ENCODE results near the gene BCAP31. TPM values are rescaled to one million over a fixed set of nuclear protein-coding genes. Genes with fewer than 3 reads are reported as not detected.

Gene BCAP31
- total RNA-seq, 4 donors from 2014 or later = 37.6 to 113 (median 74.4) TPM

DNA sequence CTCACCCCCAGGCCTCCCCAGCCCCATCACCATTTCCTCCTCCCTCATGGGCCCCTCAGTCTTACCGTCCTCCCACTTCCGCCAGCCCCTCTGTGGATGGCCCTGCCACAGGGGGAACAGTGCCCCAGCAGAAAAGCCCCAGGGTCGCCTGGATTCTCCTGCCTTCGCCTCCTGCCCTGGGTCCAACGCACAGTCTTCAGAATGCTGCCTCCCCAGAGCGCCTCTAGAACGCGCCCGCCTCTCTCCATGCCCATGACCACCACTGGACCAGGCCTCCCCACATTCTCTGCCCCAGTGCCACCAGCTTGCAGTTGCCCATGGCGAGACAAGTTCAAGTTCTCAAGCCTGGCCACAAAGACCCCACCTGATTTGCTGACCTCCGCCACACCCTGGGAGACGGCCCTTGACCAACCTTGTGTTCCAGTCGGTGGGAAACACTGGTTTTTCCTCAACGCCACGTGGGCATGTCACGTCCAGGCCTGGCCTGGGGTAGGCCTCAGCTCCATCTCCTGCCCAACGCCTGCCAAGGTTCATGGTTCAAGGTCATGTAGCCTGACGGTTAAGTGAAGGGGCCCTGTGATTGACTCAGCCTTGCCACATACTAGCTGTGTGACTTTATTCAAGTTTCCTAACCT is 39.2 kb upstream of the BCAP31 start:
- no peaks in the 10 kb centered on the region for H3K9me3 ChIP-seq
- H3K4me1 ChIP-seq = no peaks in the 10 kb centered on the region
- 77% methylated on average over 18 of the region's 18 CpGs; no CpG with 5 or more reads in 1 of the 2 donors for WGBS, 2 donors (ENCODE audit: low coverage in 1 of 2)
- H3K27ac ChIP-seq = no peak overlapping the region
- H3K36me3 ChIP-seq = no peaks in the 10 kb centered on the region
- TF ChIP-seq EP300 (IDR thresholded peaks at IDR 0.05; ENCODE audit: low read depth) = no peak
- TF ChIP-seq POLR2AphosphoS5 (IDR thresholded peaks at IDR 0.05) = no peak
- TF ChIP-seq, protein P1, sequence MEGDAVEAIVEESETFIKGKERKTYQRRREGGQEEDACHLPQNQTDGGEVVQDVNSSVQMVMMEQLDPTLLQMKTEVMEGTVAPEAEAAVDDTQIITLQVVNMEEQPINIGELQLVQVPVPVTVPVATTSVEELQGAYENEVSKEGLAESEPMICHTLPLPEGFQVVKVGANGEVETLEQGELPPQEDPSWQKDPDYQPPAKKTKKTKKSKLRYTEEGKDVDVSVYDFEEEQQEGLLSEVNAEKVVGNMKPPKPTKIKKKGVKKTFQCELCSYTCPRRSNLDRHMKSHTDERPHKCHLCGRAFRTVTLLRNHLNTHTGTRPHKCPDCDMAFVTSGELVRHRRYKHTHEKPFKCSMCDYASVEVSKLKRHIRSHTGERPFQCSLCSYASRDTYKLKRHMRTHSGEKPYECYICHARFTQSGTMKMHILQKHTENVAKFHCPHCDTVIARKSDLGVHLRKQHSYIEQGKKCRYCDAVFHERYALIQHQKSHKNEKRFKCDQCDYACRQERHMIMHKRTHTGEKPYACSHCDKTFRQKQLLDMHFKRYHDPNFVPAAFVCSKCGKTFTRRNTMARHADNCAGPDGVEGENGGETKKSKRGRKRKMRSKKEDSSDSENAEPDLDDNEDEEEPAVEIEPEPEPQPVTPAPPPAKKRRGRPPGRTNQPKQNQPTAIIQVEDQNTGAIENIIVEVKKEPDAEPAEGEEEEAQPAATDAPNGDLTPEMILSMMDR (IDR thresholded peaks at IDR 0.05) = no peak
- TF ChIP-seq POLR2A (IDR thresholded peaks at IDR 0.05) = no peak
- no peak for DNase-seq
- intact Hi-C loops (cut with DNase I; ENCODE audit: low total_unique reads) (no loop called here), in situ Hi-C loops (cut with MboI; ENCODE audit: low pct_ligation_motif_present in 1 of 4, low pct_unique_long_range_greater_than_20kb in 1 of 4, low sequenced_read_pairs in 3 of 4) (loop anchor here in 1 of 4 donors (25.0 kb wide), 1 partner anchor 199 kb away; the partner anchor contains the start of genes HCFC1 and TMEM187)
- H3K4me3 ChIP-seq = no peak overlapping the region
- H3K27me3 ChIP-seq = no peaks in the 10 kb centered on the region

DNA sequence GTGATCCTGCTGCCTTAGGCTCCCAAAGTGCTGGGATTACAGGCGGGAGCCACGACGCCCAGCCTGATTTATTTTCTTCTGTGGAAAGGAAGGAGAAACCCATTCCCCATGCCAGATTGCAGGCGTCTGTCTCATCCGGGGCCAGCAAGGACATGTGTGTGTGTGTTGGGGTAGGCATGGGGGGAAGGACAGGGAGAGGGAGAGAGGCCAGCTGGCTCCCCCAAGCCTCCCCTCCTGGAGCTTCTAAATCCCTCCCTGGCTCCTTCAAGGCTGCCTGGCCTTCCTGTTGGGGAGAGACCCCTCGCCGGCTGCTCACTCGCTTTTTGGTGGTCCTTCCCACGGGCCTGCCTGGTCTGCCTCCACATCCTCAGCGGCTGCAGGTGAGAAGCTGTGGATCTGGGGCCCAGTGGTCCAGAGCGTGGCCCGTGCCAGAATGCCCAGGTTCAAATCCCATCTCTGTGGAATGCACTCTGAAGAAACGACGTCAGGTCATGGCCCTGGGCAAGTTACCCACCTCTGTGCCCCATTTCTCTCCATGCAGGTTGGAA is 38.5 kb upstream of the BCAP31 start:
- H3K4me1 ChIP-seq = no peaks in the 10 kb centered on the region
- WGBS, 2 donors (ENCODE audit: low coverage in 1 of 2) = 82% methylated on average over 12 of the region's 14 CpGs; no CpG with 5 or more reads in 1 of the 2 donors
- H3K27ac ChIP-seq = no peak overlapping the region
- TF ChIP-seq POLR2A (IDR thresholded peaks at IDR 0.05) (no peak), POLR2AphosphoS5 (IDR thresholded peaks at IDR 0.05) (no peak), EP300 (IDR thresholded peaks at IDR 0.05; ENCODE audit: low read depth) (no peak)
- TF ChIP-seq, protein P1 (IDR thresholded peaks at IDR 0.05) = no peak
- no peak overlapping the region for H3K4me3 ChIP-seq
- in situ Hi-C loops (cut with MboI; ENCODE audit: low pct_ligation_motif_present in 1 of 4, low pct_unique_long_range_greater_than_20kb in 1 of 4, low sequenced_read_pairs in 3 of 4) (loop anchor here in 1 of 4 donors (25.0 kb wide), 1 partner anchor 200 kb away; the partner anchor contains the start of genes HCFC1 and TMEM187), intact Hi-C loops (cut with DNase I; ENCODE audit: low total_unique reads) (no loop called here)
- no peaks in the 10 kb centered on the region for H3K27me3 ChIP-seq
- H3K9me3 ChIP-seq = no peaks in the 10 kb centered on the region
- DNase-seq = no peak
- no peaks in the 10 kb centered on the region for H3K36me3 ChIP-seq

DNA sequence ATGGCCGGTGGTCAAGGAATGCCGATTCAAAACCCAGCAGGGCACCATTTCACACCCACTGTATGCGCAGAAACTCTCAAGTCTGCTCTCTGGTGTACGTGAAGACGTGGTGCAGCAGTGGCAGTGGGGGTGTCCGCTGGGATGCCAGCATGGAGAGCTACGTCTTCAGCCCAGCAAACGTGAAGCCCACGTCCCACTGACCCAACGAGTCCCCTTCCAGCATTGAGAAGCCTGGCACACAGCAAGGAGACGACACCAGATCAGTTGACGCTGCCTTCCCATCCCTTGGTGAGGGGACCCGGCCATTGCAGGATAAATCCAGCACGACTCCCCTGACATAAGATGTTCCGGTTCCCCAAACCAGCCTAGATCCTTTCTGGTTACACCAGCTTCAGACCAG is 37.7 kb upstream of the BCAP31 start:
- TF ChIP-seq POLR2AphosphoS5 (IDR thresholded peaks at IDR 0.05) (no peak), POLR2A (IDR thresholded peaks at IDR 0.05) (no peak), EP300 (IDR thresholded peaks at IDR 0.05; ENCODE audit: low read depth) (no peak)
- TF ChIP-seq, protein P1 (IDR thresholded peaks at IDR 0.05) = no peak
- no peak overlapping the region for H3K27ac ChIP-seq
- H3K4me3 ChIP-seq = no peak overlapping the region
- H3K36me3 ChIP-seq = no peaks in the 10 kb centered on the region
- intact Hi-C loops (cut with DNase I; ENCODE audit: low total_unique reads) (no loop called here), in situ Hi-C loops (cut with MboI; ENCODE audit: low pct_ligation_motif_present in 1 of 4, low pct_unique_long_range_greater_than_20kb in 1 of 4, low sequenced_read_pairs in 3 of 4) (loop anchor here in 1 of 4 donors (25.0 kb wide), 1 partner anchor 200 kb away; the partner anchor contains the start of genes HCFC1 and TMEM187)
- 80% methylated on average over 15 of the region's 15 CpGs; no CpG with 5 or more reads in 1 of the 2 donors for WGBS, 2 donors (ENCODE audit: low coverage in 1 of 2)
- no peaks in the 10 kb centered on the region for H3K9me3 ChIP-seq
- no peaks in the 10 kb centered on the region for H3K27me3 ChIP-seq
- DNase-seq = no peak
- no peaks in the 10 kb centered on the region for H3K4me1 ChIP-seq

DNA sequence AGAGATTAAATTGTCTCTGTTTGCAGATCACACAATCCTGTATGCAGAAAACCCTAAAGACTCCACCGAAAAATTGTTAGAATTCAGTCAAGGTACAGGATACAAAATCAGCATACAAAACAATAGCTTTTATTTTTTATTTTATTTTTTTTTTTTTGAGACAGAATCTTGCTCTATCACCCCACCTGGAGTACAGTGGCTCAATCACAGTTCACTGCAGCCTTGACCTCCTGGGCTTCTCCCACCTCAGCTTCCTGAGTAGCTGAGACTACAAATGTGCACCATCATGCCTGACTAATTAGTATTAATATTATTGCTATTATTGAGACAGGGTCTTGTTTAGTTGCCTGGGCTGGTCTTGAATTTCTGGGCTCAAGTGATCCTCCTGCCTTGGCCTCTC is 30.9 kb upstream of the BCAP31 start:
- DNase-seq = no peak
- Histone ChIP-seq H3K4me3 (no peak overlapping the region), H3K27ac (no peak overlapping the region), H3K27me3 (no peaks in the 10 kb centered on the region), H3K9me3 (no peaks in the 10 kb centered on the region), H3K36me3 (no peaks in the 10 kb centered on the region), H3K4me1 (no peaks in the 10 kb centered on the region)
- TF ChIP-seq POLR2AphosphoS5 (IDR thresholded peaks at IDR 0.05) = no peak
- TF ChIP-seq EP300 (IDR thresholded peaks at IDR 0.05; ENCODE audit: low read depth) = no peak
- TF ChIP-seq, protein P1 (IDR thresholded peaks at IDR 0.05) = no peak
- no peak for TF ChIP-seq POLR2A (IDR thresholded peaks at IDR 0.05)
- intact Hi-C loops (cut with DNase I; ENCODE audit: low total_unique reads) = no loop called here
- WGBS, 2 donors (ENCODE audit: low coverage in 1 of 2) = 76% methylated on average over 1 of the region's 1 CpG; no CpG with 5 or more reads in 1 of the 2 donors
- in situ Hi-C loops (cut with MboI; ENCODE audit: low pct_ligation_motif_present in 1 of 4, low pct_unique_long_range_greater_than_20kb in 1 of 4, low sequenced_read_pairs in 3 of 4) = loop anchor here in 1 of 4 donors (25.0 kb wide), 1 partner anchor 207 kb away; the partner anchor contains the start of genes HCFC1 and TMEM187

All from transverse colon (tissue), 4 donors.